HFF-Myc (cell line): Measurements from ENCODE around the gene RNF38.

Experiments used
- DNase-seq: peaks from one replicate; pipeline ENCODE4 v3.0.0-alpha.2; 2011; ENCODE audit warnings: low read depth; ENCODE audit errors: extremely low read depth
- H3K4me3 ChIP-seq: replicated peaks from 2 replicates; pipeline ENCODE4 v1.5.1; 2011; ENCODE audit warnings: low read depth, mild to moderate bottlenecking, control low read depth, low read length
- CTCF ChIP-seq: IDR thresholded peaks from 2 replicates; pipeline ENCODE4 v1.5.1; 2012; ENCODE audit warnings: mild to moderate bottlenecking, low read depth, low read length, control low read depth; ENCODE audit errors: missing control alignments

Gene RNF38

GRCh38 chr9:36337002-36337401 lies 63.1 kb downstream of the RNF38 start:
- H3K4me3 ChIP-seq: no peak overlapping the region
- no peak for DNase-seq
- no peak for TF ChIP-seq CTCF

GRCh38 chr9:36336131-36336907 lies 63.8 kb downstream of the RNF38 start:
- no peak for TF ChIP-seq CTCF
- H3K4me3 ChIP-seq: no peak overlapping the region
- no peak for DNase-seq

DNA sequence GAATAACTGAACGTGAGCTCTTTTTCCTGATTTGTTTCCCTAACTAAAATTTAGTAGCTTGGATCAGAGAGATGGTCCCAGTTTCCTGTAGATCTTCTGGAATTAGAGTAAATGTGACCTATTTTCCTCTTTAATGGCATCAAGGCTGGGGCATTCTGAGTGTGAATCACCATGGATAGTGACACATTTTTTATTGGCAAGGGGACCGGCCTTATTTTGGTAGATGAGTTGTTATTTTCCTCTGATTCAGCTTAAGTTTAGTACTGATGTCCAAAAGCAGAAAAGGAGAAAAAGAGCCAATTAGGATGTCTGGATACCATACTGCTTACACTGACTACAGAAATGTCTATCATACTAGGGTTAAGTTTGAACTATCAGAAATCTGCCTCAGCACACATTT lies 68.1 kb downstream of the RNF38 start:
- H3K4me3 ChIP-seq: no peak overlapping the region
- no peak for TF ChIP-seq CTCF
- DNase-seq: no peak

DNA sequence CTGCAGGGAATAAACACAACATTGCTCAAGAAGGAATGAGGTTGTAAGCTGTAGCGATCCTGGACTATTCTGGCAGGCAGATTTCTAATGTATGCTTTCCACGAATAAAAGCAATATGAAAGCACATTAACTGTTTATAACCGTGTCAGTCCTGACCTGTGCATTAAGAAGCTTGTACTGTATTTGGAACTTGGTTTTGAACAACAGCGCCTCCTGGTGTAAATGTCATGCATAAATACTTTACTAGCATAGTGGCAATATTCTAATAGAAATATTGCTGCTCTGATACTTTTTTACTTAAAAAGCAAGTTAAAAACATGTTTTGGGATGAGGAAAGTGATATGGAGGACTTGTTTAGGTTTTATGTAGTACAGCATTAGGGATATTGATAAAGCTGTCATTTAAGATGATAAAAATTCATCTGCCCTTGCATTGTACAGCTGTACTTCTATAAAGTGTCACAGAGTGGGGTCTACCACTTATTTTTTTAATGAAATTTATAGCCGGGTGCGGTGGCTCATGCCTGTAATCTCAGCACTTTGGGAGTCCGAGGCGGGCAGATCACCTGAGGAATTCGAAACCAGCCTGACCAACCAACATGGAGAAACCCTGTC lies 71.2 kb downstream of the RNF38 start:
- peak; percentile 59 for DNase-seq
- no peak overlapping the region for H3K4me3 ChIP-seq
- peak; percentile 61 for TF ChIP-seq CTCF

GRCh38 chr9:36325081-36325828 lies 74.8 kb downstream of the RNF38 start:
- no peak for DNase-seq
- no peak overlapping the region for H3K4me3 ChIP-seq
- no peak for TF ChIP-seq CTCF

DNA sequence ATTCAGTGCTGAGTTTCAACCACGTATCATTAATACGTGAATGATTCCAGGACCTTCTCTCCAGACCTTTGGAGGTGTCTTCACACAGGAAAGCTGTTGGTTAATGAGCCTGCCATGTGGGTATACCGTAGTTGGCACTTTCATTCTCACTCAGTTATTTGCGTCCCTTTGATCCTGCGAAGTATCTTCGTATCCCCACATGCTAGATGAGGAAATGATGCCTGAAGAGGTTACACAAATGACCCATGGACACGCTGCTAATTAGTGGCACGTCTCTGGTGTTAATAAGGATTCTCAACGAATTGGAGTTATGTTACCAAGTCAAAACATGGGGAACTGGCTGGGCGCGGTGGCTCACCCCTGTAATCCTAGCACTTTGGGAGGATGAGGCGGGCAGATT lies 76.1 kb downstream of the RNF38 start:
- no peak for TF ChIP-seq CTCF
- DNase-seq: no peak

More for the DNA sequence above, 76.1 kb downstream of the RNF38 start:
- no peak overlapping the region for H3K4me3 ChIP-seq
